Limb (tissue), 2 donors: Measurements from ENCODE around the gene CREB3L1.

Experiments
- DNase-seq, 2 donors: peaks; one replicate each; pipeline ENCODE4 v3.0.0-alpha.2; 2016; ENCODE audit errors: extremely low spot score in 2 of 2

The CREB3L1 gene

DNA sequence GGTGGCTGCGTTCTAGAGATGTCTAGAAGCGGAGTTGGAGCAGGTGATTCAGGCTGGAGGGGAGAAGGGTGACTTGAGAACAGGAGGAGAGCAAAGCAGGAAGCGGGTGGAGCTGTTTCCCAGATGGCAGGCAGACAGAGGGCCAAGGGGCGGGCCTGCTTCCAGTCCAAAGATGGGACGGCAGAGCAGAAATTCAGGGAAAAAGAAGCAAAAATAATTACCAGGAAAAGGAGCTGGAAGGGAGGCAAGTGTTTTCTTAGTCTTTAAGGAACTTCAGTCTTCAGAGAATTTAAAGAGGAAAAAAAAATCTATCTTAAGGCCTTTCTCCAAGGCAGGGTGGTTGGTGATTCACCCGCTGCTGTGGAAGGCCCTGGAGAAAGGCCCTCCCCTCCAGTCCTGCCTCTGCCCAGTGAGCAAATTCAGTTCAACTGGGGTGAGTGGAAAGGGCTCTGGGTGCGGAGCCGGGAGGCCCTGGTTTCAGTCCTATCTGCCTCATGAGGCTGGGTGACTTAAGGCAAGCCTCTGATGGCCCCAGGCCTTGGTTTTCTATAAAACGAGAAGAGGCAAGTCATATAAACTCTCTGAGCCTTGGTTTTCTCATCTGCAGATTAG lies 4.5 kb upstream of the CREB3L1 start:
- peak; percentile 60 for DNase-seq

DNA sequence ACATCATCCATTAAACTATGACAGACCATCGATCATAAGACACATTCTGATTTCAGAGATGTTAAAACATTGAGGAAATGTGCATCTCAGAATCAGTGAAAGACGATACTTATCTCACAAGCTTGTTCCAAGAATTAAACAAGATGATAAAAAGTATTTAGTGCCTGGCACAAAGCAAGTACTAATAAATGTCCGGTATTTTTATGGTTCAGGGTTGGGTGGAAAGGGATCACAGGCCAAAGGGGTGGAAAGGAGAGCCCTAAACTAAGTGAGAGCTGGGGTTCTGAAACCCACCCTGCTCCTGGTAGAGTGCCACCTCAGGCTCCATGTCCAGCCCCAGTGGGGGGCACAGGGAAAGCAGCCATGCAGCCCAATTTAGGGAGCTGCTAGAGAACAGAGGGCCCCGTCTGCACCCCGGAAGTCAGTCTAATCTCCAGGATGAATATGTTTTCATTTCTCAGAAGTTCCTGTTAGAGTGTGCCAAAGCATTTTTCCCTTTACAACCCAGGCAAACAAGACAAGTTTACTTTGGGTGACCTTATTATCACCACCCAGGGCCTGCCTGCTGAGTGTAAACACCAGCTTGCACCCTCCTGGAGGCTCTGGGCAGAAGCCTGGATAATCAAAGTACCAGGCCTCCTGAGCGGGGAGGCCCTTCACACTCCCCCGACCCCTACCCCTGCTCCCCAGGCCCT lies 3.8 kb upstream of the CREB3L1 start:
- no peak for DNase-seq

DNA sequence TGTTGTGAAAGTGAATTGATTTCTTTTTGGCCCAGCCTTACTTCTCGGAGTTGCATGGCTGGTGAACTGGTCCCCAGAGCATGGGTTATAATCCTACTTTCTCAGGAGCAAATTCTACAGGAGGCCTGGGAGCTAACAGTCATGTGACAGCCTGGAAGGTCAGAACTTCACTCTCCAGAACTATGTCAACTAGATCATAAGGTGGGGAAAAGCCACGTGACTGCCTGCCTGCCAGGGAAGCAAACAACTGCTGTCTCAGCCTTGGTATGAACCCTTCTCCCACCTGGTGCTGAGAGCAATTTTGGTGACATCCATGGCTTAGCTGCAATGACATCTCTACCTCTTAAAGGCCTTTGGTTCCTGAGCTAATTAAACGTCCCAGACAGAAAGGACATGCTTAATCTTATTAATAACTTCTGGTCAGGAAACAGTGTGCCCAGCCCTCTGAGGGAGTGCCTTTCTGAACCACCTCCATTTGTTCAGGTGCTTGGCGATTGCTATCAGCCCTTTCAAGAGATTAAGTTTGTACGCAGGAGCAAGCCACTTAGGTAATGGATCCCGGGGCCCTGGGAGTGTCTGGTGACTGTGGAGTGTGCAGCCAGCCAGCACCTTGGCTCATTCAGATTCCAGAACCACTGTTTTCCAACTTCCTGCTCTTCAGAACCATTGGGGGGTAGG lies 1.4 kb upstream of the CREB3L1 start:
- no peak for DNase-seq

DNA sequence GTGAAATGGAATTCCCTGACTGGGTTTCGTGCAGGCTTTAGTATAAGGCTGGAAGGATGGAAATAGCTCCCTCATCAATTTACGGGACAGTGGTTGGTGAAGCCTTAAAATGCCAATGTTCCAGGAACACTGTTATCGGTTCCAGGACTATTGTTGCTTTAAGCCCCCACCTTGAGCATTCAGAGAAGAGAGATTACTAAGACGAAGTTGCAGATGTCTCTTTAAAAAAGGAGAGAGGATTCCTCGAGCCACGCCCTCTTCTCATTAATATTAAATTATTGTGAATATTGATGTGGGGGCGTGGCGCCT lies 195 bp upstream of the CREB3L1 start:
- peak in 1 of 2 donors; percentile 82 for DNase-seq

DNA sequence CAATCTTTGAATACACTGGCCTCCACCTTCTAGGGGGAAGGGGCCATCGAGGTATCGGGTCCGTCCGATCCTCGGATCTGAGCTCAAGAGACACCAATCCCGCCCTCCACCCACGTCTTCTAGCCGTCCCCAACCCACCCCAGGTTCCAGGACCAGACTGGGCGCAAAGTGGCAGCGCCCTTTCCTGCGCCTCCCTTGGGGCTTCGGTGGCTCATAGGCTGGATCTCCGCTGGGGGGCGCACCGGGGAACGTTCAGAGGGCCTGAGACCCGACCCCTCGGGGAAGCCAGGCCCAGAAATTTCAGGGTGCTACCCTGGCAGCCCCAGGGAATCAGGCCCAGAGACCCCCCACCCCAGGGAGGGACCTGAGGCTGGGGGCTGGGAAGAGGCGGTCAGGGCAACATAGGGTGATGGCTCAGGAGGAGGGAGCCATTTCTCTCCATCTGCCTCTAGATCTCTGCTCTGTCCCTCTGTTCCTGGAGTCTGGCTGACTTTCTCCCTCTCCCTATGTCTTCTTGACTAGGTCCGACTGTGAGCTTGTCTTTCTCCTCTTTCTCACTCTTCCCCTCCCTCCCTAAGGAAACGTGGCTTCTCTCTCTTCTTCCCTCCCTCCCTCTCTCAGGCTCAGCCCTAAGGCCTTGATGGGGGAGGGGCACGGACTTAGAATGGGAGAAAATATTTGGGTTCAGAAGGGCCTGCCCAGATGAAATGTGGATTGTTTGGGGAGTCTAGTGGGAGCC lies 1.1 kb downstream of the CREB3L1 start:
- DNase-seq = peak in 1 of 2 donors; percentile 70

DNA sequence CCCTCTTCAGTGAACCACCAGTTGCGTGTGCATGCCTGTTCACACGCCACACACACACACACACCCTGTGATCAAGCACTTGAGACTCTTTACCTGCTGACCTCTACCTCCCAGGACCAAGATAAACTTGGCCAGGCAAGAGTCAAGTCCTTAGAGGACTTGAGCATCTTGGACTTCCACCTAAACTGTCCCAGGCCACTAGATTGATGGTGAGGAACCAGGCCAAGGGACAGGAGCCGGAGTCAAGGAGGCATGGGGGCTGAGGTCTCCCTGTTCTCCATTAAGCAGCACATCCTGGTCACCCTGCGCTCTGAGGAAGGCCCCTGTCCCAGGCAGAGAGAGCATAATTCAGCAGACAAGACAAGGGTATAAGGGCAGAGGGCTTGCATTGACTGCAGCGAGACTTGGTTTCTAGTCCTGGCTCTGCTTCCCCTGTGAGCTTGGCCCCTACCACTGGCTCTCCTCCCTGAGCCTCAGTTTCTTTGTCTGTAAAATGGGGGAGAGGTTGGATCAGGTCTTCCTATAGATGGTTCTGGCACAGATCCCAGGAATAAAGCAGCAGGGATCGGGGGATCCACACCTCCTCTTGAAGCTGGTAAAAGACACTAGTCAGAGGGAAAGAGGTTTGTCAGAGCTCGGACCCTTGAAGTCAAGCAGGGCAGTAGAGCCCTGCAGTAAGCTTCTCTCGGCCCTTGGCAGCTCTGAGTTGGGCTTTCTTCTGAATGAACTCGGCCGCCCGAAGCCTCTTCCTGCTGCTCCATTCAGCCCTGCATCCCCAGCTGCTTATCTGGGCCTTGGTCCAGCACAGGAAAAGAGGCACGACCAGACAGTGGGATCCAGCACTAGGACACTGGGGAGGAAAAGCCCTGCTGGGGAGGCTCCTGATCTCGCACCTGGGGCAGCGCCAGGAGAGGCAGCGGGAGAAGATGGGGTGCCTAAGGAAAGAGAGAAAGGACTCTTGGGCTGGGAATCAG lies 2.0 kb downstream of the CREB3L1 start:
- peak; percentile 68 to 69 for DNase-seq

DNA sequence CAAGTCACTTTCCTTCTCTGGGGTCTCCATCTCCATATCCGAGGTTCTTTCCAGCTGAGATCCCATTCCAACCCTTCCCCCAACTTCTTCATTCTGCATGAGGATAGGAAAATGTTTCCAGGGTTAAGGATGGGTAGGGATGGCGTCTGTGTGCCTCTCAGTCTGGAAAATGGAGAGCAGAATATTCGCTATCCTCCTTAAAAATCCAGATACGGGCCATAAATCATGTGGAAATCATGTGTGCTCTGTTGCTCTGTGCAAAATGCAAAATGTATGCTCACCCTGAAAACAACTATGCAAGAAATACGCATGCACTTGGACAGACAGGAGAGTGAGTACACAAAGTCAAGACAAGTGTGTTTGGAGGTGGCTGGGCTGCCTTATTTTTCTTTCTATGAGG lies 3.2 kb downstream of the CREB3L1 start:
- DNase-seq = no peak

DNA sequence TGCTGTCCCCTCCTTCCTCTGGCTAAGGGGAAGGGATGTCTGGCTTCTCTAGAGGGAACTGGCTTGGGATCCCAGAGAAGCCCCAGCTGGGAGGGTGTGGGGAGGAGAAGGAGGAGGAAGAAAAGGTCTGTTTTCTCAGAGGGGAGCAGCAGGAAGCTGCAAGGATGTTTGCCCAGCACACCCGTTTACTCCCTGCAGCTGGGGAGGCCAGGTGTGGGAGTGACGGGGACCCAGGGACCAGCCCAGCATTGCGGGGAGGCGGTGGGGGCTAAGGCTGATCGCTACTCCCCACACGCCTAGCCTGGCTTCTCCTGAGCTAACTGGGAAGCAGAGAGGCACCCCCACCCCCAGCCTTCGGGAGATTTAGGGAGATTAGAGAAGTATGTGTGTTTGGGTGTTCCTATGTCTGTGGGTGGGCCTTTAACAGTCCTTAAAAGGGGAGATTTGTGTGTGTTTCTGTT lies 3.9 kb downstream of the CREB3L1 start:
- DNase-seq = peak in 1 of 2 donors; percentile 47

DNA sequence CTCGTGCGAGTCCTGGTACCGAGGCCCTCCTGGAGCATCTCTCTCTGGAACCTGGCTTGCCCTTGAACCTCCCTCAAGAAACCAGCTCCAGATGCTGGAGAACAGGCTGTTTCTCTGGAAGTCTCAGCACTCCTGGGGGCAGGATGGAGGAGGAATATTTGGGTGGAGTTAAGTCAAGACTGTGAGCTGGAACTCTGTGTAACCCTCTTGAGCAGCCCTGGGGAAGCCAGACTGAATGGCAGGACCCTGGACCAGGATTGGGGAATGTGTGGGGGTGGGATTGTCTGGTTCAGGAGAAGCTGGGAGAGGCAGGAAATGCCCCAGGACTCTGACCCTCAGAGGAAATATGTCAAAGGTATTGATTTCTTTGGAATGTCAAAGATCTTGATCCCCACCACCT lies 7.7 kb downstream of the CREB3L1 start:
- DNase-seq = no peak

DNA sequence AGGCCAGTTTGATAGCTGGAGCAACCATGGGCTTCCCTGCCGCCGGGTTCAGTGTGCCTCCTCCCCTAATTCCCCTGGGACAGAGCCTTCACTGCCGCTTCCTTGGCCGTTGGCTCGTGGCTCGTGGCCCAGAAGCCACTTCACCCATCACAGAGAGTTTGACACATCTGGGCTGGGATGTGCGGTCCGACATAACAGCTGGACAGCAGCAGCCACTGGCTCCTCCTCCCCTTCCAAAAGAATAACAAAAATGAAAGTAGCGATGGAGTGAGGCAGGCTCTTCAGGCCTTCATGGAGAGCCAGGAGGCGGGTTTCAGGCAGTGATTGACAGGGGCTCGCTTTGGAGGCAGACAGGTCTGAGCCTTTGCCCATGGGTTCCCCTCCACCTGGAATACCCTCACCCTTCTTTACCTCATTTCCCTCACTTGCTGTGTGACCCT lies 8.2 kb downstream of the CREB3L1 start:
- no peak for DNase-seq

DNA sequence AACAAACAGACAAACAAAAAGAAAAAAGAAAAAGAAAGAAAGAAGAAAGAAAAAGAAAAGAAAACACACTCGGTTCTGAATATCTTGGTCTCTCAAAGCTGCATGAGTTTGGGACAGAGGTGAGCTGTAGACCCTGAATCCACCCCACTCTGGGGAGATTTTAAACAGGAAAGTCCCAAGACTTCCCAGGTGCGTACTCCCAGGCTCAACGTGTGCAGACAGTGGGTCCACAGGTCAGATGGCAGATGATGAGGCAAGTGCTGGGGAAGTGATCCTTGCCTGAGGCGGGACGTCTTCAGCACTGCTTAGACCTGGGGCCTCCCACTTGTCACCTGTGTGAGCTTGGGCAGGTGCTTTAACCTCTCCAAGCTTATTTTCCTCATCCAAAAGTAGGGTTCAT lies 9.3 kb downstream of the CREB3L1 start:
- DNase-seq = no peak

DNA sequence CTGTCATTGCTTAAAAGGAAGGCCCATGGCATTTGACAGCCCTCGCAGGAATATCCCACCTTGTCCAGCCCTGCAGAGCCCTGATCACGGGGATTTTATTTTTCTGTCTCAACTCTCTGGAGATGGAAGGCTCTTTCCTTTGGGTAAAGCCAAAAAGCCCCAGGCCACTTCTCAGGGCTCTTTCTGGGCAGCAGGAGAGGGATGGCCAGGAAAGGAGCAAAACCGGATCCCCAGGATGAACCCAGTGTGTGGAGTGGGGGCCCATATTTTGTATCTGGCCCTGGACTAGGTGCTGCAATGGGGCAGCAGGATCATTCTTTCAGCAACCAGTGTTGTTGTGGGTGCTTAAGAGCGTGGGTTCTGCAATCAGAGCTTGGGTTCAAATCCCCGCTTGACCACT lies 11.0 kb downstream of the CREB3L1 start:
- no peak for DNase-seq

DNA sequence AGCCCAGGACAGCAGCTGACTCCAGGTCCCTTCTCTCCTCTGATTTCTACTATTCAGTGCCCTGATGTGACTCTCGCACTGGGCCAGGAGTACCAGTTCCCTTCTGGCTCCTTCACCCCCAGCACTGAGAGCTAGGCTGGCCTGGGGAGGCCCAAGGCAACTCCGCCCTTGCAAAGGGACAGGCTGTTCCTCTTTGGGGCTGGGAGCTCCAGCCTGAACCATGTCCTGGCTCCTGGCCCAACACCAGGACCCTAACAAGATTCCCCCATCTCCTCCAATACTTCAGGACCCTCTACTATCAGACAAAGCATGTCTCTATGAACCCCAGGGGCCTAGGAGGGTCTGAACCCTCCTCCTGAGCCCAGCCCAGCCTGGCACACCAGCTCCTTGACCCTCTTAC lies 12.5 kb downstream of the CREB3L1 start:
- DNase-seq = no peak

DNA sequence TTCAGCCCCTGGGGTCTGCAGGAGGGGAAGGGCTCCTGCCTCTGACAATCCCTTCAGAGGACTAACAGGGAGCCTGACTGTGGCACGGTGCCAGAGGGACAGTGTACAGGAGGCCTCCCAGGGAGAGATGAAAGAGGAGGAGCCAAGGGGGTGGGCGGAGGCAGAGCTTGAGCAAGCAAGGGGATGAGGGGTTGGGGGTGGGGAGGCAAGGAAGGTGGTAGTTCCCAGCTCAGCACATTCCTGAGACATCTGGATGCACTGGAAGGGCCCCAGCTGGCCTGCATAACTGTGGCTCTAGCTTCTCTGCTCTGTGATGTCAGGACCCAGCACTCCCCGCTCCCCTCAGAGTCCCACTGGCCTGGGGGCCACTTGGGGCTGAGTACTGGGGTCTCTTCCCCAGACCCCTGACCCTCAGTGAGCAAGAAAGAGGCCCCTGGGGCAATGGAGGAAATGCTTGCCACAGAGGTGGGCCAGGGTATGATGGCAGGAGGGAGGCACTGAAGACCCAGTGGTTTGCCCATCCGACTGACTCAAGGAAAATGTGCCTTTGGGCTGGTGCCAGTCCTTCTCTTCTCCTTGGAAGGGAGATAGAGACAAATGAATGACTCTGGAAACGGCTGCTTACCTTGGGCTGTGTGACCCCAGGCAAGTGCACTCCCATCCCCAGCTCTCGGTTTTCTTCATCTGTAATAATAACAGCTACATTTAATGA lies 13.3 kb downstream of the CREB3L1 start:
- peak; percentile 85 to 88 for DNase-seq

DNA sequence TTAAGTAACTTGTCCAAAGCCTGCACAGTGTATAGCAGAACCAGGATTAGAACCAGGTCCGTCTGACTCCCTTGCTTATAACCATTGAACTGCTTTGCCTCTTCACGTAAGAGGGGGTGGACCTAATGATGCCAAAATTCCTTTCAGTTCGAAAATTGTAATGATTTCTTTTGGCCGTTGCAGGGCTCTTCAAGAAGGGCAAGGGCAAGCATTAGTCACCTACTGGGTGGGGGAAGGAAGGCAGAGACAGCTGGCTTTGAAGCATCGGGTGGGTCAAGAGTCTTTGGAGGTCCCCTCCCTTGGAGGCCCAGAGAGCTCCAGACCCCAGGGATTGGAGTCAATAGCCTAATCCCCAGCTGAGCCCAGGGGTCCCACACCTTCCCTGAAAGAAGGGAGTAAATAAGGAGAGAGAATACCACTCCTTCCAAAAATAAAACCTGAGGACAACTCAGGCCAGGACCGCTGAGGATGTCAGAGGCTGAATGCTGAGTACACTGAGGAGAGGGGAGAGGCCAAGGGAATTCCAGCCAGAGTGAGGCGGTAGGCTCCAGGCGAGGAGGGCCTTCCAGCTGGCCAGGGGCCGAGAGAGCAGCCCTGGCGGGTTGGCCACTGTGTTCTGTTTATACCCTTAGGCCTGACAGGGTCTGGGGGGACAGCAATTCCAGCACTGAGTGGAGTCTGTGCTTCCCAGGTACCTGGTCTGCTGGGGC lies 14.1 kb downstream of the CREB3L1 start:
- DNase-seq = no peak

DNA sequence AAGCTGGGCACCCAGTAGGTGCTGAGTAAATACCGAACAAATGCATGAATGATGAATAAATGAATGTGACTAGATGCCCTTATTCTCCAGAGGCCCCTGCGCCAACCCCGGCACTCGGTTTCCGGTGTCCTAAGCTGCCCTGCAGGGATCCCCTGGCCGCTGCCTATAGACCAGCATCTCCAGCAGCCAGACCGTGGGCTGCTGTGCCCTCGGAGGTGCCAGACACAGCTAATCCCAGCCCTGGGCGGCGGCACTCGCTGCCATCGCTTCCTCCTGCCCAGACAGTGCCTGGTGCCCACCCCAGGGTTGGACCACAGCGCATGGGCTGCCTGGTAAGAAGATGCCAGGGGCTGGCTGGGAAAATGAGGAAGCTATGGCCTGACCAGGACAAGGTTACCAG lies 15.6 kb downstream of the CREB3L1 start:
- DNase-seq = no peak

DNA sequence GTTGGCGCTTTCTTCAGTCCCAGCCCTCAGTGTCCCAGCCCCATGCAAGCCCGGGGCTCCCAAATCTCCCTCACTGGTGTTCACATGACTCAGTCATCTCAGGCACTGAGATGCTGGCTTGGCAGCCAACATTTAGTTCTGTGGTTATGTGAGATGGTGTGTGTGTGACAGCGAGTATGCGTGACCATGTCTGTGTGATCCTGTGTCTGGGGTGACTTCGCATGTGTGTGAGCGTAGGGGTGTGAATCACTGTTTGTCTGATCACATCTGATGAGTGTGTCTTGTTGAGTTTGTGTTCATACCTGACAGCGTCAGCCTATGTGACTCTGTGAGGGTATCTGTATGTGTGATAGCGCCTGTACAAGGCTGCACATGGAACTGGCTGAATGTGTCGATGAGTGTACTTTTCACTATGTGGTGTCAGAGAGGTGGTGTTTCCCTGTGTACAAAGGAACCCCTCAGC lies 16.2 kb downstream of the CREB3L1 start:
- no peak for DNase-seq

DNA sequence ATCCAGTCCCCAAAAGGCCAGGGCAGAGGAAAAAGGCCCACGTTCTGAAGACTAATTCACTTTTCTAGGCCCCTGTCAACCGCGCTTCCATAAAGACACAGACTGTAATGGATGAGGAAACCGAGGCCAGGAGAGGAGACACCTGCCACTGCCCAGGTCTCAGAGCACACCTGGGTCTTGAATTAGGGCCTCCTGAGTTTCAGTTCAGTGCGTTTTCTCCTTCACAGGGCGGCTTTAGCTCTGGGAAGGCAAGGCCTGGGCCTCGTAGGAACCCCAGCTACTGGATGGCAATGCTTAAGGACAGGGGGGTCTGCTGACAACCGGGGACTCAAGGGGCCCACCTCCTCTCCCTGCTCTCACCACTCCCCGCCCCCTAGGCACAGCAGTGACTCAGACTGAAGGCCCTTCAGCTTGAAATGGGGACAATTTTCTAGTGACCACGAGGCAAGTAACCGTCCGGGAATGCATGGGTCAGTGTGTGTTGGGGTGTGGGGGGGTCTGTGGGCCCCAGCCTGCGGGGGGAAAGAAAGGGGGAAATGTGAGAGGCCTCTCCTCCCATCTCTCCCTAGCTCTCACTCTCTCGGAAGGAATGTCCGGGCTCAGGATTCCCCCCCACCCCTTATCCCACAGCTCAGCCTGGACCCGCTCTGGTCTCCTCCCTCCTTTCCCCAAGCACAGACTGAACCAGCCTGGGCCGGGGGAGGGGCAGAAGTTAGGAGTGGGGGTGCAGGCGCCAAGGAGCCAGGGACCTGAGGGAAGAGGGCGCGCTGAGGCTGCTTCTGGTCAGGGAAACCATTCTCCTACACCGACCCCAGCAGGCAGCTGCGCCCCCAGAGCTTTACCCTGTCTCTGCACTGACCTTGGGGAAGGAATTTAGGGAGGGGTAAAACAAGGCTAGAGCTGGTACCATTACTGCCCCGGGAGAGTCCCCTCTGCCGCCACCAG lies 17.2 kb downstream of the CREB3L1 start:
- peak in 1 of 2 donors; percentile 78 for DNase-seq
